HG02981 (cell line): ENCODE measurements around the gene IPO5.
"Not testable (repeated sequence)": the region's sequence is repeated elsewhere in the genome, so short reads cannot be mapped to it uniquely, and the experiment has no call there.

ENCODE experiments used
- ATAC-seq: cut with Tn5 transposase; IDR thresholded peaks from one replicate; pipeline ENCODE4 v1.9.1; 2021; ENCODE audit warnings: mild to moderate bottlenecking, moderate library complexity; ENCODE audit not compliant: unreplicated experiment

Gene IPO5

DNA sequence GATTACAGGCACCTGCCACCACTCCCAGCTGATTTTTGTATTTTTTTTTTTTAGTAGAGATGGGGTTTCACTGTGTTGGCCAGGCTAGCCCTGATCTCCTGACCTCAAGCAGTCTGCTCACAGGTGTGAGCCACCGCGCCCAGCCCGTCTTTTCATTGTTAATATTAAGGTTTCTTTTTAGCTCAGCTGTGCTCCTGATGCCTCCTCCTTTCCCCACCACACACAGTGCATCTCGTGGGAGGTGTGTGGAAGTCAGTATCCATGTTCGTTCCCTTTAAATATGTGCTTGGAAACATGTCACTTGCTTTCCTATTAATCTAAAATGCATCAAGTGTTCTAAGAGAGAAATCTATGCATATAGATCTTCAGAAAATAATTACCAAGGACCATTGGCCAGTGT is 53.5 kb downstream of the IPO5 start:
- ATAC-seq: no peak

GRCh38 chr13:98013241-98013640 is 59.8 kb downstream of the IPO5 start:
- no peak for ATAC-seq

DNA sequence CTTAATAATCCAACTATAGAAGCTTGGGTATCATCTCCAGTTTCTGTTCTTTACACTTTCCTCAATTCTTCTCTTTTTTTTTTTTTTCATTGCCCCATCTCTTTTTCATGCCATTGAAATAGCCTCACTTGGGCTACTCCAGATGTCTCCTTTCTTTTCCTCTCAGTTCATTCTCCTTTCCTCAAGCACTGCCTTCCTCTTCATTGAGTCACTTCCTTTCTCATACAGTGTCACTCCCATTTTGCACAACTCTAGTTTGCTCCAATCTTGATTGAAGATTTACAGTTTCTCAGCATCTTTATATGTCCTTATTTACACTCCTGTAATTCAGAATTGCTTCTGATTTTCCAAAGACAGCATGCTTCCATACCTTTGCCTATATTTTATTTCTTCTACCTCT is 61.3 kb downstream of the IPO5 start:
- ATAC-seq: no peak

- no peak for ATAC-seq
Observed at GRCh38 chr13:98018293-98018692, 64.8 kb downstream of the IPO5 start.

- ATAC-seq: no peak
Observed at GRCh38 chr13:98019186-98019585, 65.7 kb downstream of the IPO5 start.

DNA sequence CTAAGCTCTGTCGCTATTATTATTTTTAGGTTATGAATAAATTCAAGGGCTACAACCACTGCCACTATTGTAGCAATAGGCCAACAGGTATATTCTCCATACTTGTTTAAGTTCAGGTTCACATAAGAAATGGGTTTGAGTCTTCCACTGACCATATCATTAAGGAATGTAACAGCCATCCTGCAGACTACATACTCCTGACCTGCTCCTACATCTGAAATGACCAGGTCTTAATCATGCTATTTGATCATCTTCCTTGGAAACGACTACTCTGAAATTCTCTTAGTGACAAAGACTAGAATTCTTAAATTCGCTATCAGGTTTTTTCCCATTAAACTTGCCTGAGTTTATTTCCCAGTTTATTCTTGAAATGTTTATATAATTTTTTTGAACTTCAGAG is 66.8 kb downstream of the IPO5 start:
- ATAC-seq: no peak

GRCh38 chr13:98022210-98022609 is 68.7 kb downstream of the IPO5 start:
- no peak for ATAC-seq

DNA sequence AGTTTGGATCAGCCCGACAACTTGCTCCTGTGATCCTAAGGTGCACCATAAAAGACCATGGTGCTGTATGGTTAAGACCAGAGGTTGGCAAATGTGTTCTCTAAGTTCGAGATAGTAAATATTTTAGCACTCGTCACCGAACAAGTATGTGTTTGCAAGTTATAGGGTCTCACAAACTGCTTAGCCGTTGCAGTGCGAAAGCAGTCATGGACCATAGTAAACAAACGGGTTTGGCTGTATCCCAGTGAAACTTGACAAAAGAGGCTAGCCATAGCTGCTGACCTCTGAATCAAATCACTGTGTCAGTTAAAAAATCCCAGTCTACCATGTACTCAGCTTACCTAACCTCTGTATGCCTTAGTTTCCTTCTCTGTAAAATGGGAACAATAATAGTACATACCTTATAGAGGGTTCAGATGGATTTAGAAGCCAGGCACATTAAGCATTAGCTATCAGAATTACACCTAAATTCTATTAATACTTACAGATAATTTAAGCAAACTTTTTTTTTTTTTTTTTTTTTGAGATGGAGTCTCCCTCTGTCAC is 72.1 kb downstream of the IPO5 start:
- no peak for ATAC-seq

GRCh38 chr13:98026457-98026857 is 73.0 kb downstream of the IPO5 start:
- no peak for ATAC-seq

DNA sequence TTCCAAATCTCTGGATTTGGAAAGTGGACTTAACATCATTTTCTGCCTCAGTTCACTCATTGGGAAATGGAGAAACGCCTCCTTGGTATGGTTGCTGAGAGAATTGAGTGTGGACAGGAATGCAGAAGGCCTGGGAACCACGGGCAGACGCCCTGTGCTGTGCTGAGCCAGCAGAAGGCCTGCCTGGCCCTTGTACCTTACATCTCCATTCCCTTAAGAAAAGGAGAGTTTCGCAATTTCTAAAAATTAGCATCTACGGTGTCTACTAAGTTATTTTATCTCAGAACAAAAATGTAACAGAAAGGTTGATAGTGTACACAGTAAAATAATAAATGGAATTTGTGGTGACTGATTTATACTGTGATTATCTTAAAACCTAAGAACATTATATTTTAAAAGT is 78.7 kb downstream of the IPO5 start:
- ATAC-seq: no peak

- no peak for ATAC-seq
Observed at GRCh38 chr13:98033277-98034247, 80.1 kb downstream of the IPO5 start.

GRCh38 chr13:98035373-98035772 is 81.9 kb downstream of the IPO5 start:
- no peak for ATAC-seq

GRCh38 chr13:98036564-98037302 is 83.3 kb downstream of the IPO5 start:
- not testable (repeated sequence) for ATAC-seq

DNA sequence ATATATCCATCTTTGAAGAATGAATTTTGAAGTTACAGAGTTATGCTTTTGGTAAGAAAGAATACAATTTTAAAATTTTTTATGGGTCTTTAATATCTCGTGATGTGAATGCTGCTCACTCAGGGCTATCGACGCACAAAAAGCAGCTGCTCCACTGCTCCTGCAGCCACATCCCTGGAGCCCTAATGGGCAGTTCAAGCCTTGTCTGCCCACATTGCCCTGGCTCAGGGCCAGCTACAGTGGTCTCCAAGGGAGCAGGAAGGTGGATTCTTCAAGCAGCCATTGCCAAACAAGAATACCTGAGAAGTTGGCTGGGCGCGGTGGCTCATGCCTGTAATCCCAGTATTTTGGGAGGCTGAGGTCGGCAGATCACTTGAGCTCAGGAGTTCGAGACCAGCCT is 85.8 kb downstream of the IPO5 start:
- ATAC-seq: no peak

DNA sequence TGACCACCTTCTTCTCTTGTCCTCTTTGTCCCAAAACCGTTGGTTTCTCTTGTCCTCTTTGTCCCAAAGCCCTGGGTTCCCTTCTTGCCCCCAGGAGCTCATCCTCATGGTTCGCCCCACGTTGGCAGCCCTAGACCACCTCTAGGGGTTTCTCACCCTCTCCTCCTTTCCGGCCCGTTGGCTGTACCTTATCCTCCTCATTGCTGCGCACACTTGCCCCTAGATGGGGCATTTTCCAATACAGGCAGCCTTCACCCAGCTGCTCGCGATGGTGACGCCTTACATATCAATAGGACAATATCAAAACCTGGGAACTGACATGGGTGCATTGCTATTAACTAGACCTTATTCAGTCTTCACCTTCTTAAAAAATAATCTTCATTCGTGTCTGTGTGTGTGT is 86.5 kb downstream of the IPO5 start:
- ATAC-seq: no peak

DNA sequence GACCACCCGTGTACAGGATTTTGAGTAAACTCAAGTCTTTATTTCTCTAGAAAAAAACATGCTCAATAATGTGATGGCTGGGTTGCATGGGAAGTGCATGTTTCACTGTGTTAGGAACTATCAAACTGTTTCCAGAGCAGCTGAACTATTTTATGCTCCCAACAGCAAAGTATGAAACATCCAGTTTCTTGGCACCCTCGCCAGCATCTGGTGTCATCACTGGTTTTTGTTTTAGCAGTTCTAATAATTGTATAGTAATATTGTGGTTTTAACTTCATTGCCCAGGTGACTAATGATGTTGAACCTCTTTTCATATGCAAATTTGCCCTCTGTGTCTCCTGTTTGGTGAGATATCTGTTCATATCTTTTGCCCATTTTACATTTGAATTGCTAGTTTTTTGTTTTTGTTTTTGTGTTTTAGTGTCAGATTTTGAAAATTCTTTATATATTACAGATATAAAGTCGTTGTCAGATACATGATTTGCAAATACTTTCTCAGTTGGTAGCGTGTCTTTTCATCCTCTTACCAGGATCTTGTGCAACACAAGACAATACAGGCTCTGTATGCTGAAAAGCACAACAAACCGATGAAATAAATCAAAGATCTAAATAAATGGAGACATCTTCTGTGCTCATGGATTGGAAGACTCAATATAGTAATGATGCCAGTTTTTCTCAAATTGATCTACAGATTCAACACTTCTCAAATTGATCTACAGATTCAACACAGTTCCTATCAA is 87.8 kb downstream of the IPO5 start:
- ATAC-seq: no peak

GRCh38 chr13:98044301-98044700 is 90.8 kb downstream of the IPO5 start:
- no peak for ATAC-seq

DNA sequence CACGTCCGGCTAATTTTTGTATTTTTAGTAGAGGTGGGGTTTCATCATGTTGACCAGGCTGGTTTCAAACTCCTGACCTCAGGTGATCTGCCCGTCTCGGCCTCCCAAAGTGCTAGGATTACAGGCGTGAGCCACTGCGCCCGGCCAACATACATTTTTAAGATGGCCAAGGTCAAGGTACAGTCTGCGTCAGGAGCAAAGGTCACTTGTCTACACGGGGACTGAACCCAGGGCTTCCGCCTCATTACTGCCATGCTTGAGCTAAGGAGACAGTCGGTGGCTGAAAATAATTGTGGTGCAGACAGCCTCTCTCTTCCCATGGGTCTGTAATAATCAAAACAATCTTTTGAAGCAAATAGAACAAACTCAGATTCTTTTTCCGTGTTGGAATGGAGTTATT is 94.3 kb downstream of the IPO5 start:
- not testable (repeated sequence) for ATAC-seq

DNA sequence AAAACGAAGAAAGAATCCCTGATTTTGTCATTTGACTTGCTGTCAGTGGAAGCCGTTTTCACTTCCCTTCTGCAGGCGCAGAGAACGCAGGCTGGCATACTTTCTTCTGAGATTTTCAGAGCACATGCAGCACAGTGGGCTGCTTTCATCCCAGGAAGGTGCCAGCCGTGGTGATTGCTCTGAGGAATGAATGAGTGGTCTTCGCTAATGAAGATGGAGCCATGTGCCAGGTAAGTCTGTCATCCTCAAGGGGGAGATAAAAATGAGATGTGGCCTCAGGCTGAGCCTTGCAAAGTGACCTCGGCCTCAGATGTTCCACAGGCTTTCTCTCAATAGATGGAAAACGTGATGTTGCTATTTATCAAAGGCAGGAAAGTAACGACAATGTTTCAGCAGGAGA is 94.8 kb downstream of the IPO5 start:
- ATAC-seq: no peak

GRCh38 chr13:98050041-98050466 is 96.6 kb downstream of the IPO5 start:
- ATAC-seq: no peak

DNA sequence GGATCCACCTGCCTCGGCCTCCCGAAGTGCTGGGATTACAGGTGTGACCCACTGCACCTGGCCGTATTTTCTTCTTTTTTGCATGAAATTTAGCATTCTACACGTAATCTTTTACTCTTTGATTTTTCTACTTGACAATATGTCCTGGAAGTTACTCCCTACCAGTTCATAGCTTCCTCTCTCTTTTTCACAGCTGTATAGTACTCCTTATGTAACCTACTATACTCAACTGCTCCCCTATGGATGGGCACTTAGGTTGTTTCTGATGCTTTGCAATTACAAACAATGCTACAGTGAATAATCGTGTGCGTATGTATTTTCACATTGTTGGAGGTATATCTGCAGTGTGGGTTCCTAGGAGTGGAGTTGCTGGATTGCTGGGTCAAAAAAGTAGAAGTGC is 98.9 kb downstream of the IPO5 start:
- no peak for ATAC-seq
